HUES6 (cell line): ENCODE measurements around the gene CHST13.

Experiments used
- H3K27ac ChIP-seq: 2 replicates; pipeline ENCODE4 v1.7.0; 2013; ENCODE audit warnings: low read depth, mild to moderate bottlenecking, low read length, inconsistent platforms
- H3K27me3 ChIP-seq: 2 replicates; pipeline ENCODE4 v1.6.1; 2013; ENCODE audit warnings: low read length; ENCODE audit not compliant: control insufficient read depth, insufficient read depth
- H3K36me3 ChIP-seq: 2 replicates; pipeline ENCODE4 v1.6.1; 2013; ENCODE audit warnings: low read length; ENCODE audit not compliant: control insufficient read depth, insufficient read depth
- H3K4me1 ChIP-seq: 2 replicates; pipeline ENCODE4 v1.6.1; 2013; ENCODE audit warnings: low read length; ENCODE audit not compliant: control insufficient read depth, insufficient read depth
- H3K4me3 ChIP-seq: 2 replicates; pipeline ENCODE4 v1.5.1; 2013; ENCODE audit warnings: low read depth, low read length
- H3K9ac ChIP-seq: one replicate; pipeline ENCODE4 v1.6.1; 2013; ENCODE audit warnings: mild to moderate bottlenecking, low read length
- H3K9me3 ChIP-seq: 2 replicates; pipeline ENCODE4 v1.6.1; 2013; ENCODE audit warnings: low read depth, low read length; ENCODE audit not compliant: control insufficient read depth, insufficient read depth

CHST13 gene

GRCh38 chr3:126488886-126489569 lies 34.9 kb upstream of the CHST13 start:
- Histone ChIP-seq H3K4me3 (no peak overlapping the region), H3K9ac (no peak overlapping the region), H3K9me3 (no peaks in the 10 kb centered on the region), H3K27me3 (no peaks in the 10 kb centered on the region), H3K27ac (no peak overlapping the region), H3K36me3 (no peaks in the 10 kb centered on the region), H3K4me1 (peaks cover 28% of the 10 kb centered on the region)

DNA sequence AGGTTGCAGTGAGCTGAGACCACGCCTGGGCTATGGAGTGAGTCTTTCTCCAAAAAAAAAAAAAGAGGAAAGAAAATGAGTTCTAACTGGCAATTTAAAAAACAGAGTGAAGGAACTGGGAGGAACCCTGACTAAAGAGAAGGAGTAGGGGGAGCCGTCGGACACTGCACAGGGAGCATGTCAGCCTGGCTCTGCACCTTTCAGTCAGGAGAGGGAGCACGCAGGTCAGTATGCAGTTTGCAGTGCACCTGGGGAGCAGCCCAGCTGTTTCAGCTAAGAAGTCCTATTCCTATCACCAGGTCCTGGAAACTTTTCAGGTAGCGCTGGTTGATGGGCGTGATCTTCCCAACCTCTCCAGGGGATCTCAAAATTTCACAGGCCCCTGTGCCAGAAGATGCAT lies 33.3 kb upstream of the CHST13 start:
- no peak overlapping the region for H3K9ac ChIP-seq
- H3K27me3 ChIP-seq, result no peaks in the 10 kb centered on the region
- H3K27ac ChIP-seq, result no peak overlapping the region
- H3K9me3 ChIP-seq, result no peaks in the 10 kb centered on the region
- no peaks in the 10 kb centered on the region for H3K36me3 ChIP-seq
- H3K4me1 ChIP-seq, result peaks cover 14% of the 10 kb centered on the region
- no peak overlapping the region for H3K4me3 ChIP-seq

DNA sequence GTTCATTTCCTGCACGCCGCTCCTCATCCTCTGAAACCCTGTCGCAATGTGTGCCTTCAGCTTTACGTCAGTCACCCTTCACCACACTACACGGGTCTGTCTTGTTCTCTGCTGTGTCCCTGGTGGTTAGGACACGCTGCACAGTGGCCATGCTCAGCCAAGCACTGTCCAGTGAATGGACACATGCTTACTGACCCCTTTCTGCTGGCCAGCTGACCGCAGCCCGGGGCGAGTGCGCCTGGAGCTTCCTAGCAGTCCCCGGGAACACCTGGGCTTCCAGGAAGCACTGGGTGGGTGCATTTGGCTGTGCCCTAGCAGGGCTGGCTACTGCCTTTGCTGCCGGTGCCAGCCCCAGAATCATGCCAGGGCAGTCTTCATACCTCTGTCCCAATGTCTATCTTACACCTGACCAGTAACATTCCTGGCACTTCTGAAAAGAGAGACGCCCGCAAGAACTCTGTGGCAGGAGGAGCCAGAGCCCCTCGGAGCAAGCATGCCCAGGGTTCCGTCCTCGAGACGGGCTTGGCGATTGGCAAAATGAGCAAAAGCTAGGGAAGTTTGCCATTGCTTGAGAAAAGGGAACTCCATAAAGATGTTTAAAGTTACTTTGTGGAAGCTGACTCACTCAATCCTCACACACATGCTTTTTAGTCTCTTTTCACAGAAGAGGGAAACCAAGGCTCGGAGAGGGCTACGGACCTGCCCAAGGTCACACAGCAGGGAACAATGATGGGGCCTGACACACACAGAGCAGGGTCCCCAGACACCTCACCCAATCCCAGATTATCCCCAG lies 32.5 kb upstream of the CHST13 start:
- H3K4me1 ChIP-seq, result peaks cover 8% of the 10 kb centered on the region
- H3K27ac ChIP-seq, result no peak overlapping the region
- H3K9ac ChIP-seq, result no peak overlapping the region
- H3K9me3 ChIP-seq, result no peaks in the 10 kb centered on the region
- no peaks in the 10 kb centered on the region for H3K36me3 ChIP-seq
- H3K27me3 ChIP-seq, result no peaks in the 10 kb centered on the region
- no peak overlapping the region for H3K4me3 ChIP-seq

DNA sequence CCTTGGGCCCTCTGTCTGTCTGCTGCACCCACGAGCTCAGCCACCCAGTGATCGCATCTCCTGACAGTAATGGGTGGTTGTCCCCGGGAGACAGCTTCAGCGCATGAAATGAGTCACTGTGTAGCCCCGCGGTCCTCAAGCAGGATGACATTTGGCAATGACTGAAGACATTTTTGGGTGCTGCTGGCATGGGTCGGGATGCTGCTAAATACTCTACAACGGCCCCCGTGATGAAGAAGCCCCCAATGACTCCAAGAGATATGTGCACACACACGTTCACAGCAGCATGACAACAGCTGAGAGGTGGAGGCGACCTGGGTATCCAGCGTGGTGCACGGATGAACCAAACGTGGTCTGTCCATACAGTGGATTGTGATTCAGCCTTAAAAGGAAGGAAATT lies 30.9 kb upstream of the CHST13 start:
- Histone ChIP-seq H3K27ac (no peak overlapping the region), H3K36me3 (no peaks in the 10 kb centered on the region), H3K9ac (no peak overlapping the region), H3K4me1 (no peaks in the 10 kb centered on the region), H3K4me3 (no peak overlapping the region), H3K9me3 (no peaks in the 10 kb centered on the region), H3K27me3 (no peaks in the 10 kb centered on the region)

DNA sequence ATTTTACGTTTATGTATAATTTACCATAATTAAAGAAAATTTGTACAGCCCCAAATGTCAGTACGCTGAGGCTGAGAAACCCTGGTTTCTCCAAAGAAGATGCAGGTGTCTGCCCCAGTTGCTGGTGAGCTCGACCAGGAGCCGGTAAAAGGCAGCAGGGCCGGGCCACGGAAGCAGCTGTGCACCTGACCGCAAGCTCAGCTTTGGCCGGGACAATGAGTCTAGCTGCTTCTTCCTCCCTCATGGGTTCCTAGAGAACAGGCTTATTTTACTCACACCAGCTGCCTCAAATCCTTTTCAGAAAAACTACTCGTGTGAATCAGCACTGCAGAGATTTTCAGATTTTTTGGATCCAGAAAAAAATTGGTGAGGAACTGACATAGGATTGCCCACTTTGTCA lies 30.2 kb upstream of the CHST13 start:
- Histone ChIP-seq H3K4me3 (no peak overlapping the region), H3K9ac (no peak overlapping the region), H3K27ac (no peak overlapping the region), H3K4me1 (peaks cover 4% of the 10 kb centered on the region), H3K36me3 (no peaks in the 10 kb centered on the region), H3K9me3 (no peaks in the 10 kb centered on the region), H3K27me3 (no peaks in the 10 kb centered on the region)

DNA sequence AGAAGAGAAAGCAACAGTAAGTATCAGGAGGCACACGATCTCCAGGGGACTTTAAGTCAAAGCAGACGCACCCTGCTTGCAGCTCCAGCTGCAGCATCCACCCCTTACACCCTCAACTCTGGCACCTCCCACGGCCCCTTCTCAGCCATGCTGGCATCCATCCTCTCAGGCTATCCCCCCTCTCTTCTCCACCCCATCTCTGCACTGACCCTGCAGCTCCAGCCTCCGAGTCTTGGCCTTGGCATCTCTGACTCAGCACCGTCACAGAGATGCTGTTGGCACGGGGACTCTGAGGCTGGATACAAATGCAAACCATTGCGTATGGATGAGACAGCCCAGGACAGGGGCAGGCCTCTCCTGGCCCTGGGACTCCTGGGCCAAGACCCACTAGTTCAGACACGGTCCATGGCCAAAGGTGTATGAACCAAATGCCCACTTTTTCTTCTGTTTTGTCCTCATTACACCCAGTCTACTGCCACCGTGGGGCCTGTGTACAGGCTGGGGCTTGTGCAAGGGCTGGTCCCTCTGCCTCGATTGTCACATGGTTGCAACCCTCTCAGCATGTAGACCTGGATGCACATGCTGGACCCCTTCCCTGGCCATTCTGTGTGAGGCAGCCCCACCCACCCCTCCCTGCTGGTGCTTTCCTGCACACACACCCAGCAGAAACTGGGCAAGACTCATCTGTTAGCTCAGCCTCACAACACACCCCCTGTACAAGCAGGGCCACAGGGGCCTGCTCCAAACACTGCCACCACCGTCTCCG lies 29.6 kb upstream of the CHST13 start:
- no peaks in the 10 kb centered on the region for H3K27me3 ChIP-seq
- no peak overlapping the region for H3K4me3 ChIP-seq
- peaks cover 10% of the 10 kb centered on the region for H3K4me1 ChIP-seq
- H3K36me3 ChIP-seq, result no peaks in the 10 kb centered on the region
- no peaks in the 10 kb centered on the region for H3K9me3 ChIP-seq
- no peak overlapping the region for H3K27ac ChIP-seq
- no peak overlapping the region for H3K9ac ChIP-seq

GRCh38 chr3:126494970-126495230 lies 29.1 kb upstream of the CHST13 start:
- Histone ChIP-seq H3K27ac (no peak overlapping the region), H3K4me1 (peaks cover 11% of the 10 kb centered on the region), H3K27me3 (no peaks in the 10 kb centered on the region), H3K4me3 (no peak overlapping the region), H3K9me3 (no peaks in the 10 kb centered on the region), H3K36me3 (no peaks in the 10 kb centered on the region), H3K9ac (no peak overlapping the region)

GRCh38 chr3:126495786-126496185 lies 28.2 kb upstream of the CHST13 start:
- Histone ChIP-seq H3K9me3 (no peaks in the 10 kb centered on the region), H3K27me3 (no peaks in the 10 kb centered on the region), H3K27ac (no peak overlapping the region), H3K4me1 (peaks cover 11% of the 10 kb centered on the region), H3K4me3 (no peak overlapping the region), H3K9ac (no peak overlapping the region), H3K36me3 (no peaks in the 10 kb centered on the region)

DNA sequence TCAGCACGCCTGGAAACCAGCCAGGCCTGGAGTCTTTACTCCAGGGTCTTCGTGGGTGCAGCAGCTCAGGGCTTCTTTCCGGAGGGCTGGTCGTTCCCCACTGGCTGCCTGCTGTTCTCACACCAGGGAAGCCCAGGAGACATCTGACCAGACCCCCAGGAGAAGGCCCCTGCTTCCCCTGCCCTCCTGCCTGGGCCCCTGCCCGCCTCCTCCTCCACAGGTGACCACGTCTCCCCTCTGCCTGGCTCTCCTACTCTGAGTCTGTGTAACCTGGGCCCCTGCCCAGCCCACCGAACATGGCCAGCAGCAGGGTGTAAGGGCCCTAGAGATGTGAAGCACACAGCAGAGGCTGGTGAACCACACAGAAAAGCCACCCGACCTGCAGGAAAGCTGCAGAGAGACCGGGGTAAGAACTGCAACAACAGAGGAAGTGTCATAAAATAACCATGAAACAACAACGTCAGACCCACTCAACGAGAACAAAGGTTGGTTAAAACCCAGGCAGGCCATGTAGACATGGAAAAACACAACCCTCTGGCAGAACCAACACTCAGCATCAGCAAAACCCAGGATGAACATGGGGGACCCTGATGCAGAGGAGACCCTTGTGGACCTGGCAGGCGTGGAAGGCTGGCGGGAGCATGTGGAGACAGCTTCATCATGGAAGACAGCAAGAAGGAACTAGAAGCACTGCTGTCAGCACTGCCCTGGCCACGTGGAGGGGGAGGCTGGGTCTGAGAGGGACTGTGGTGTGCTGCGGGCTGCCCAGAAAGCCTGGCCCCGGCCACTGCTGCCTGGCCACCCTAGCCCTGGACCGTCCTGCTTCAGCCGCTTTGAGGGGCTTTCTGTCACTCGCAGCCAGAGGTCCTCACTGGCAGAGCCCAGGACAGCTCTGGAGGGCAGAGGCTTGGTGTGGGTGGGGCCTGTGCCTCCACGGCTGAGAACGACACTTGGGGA lies 26.8 kb upstream of the CHST13 start:
- H3K36me3 ChIP-seq, result no peaks in the 10 kb centered on the region
- H3K9ac ChIP-seq, result no peak overlapping the region
- no peaks in the 10 kb centered on the region for H3K27me3 ChIP-seq
- H3K9me3 ChIP-seq, result no peaks in the 10 kb centered on the region
- H3K4me1 ChIP-seq, result peaks cover 11% of the 10 kb centered on the region
- H3K4me3 ChIP-seq, result no peak overlapping the region
- no peak overlapping the region for H3K27ac ChIP-seq

GRCh38 chr3:126497956-126498355 lies 26.0 kb upstream of the CHST13 start:
- Histone ChIP-seq H3K27ac (no peak overlapping the region), H3K9me3 (no peaks in the 10 kb centered on the region), H3K9ac (no peak overlapping the region), H3K36me3 (no peaks in the 10 kb centered on the region), H3K4me1 (peaks cover 11% of the 10 kb centered on the region), H3K27me3 (no peaks in the 10 kb centered on the region), H3K4me3 (no peak overlapping the region)
